Lower leg skin (tissue), 3 donors: ENCODE results near the gene MMP20.

Experiments used
- POLR2A ChIP-seq, 2 donors: fragments of 450-650 bp; IDR thresholded peaks; one replicate each; pipeline ENCODE4 v1.6.1; 2016 to 2017; ENCODE audit warnings: antibody characterized with exemption in 2 of 2, mild to moderate bottlenecking in 1 of 2, moderate library complexity in 1 of 2
- TF ChIP-seq, protein P1 (sequence below), 3 donors: fragments of 450-650 bp; IDR thresholded peaks; one replicate each; pipeline ENCODE4 v1.5.1; 2016; ENCODE audit warnings: antibody characterized with exemption in 3 of 3, mild to moderate bottlenecking in 3 of 3, moderate library complexity in 2 of 3

GRCh38 chr11:102561636-102562035 lies 63.5 kb downstream of the MMP20 start:
- TF ChIP-seq, protein P1, sequence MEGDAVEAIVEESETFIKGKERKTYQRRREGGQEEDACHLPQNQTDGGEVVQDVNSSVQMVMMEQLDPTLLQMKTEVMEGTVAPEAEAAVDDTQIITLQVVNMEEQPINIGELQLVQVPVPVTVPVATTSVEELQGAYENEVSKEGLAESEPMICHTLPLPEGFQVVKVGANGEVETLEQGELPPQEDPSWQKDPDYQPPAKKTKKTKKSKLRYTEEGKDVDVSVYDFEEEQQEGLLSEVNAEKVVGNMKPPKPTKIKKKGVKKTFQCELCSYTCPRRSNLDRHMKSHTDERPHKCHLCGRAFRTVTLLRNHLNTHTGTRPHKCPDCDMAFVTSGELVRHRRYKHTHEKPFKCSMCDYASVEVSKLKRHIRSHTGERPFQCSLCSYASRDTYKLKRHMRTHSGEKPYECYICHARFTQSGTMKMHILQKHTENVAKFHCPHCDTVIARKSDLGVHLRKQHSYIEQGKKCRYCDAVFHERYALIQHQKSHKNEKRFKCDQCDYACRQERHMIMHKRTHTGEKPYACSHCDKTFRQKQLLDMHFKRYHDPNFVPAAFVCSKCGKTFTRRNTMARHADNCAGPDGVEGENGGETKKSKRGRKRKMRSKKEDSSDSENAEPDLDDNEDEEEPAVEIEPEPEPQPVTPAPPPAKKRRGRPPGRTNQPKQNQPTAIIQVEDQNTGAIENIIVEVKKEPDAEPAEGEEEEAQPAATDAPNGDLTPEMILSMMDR (IDR thresholded peaks at IDR 0.05): no peak
- no peak for TF ChIP-seq POLR2A (IDR thresholded peaks at IDR 0.05)
